Testis (tissue), 2 donors: ENCODE data around the gene TENT4B.

Source experiments
- CTCF ChIP-seq, 3 experiments: fragments of 450-650 bp in 2 of 3; fragments of 200-600 bp in 1 of 3; sonication (generic) in 1 of 3; IDR thresholded peaks; one replicate each; pipeline ENCODE4 v1.5.1; 2016 to 2019; ENCODE audit warnings: antibody characterized with exemption in 3 of 3, mild to moderate bottlenecking in 2 of 3, moderate library complexity in 1 of 3
- POLR2A ChIP-seq: fragments of 450-650 bp; IDR thresholded peaks from one replicate; pipeline ENCODE4 v1.6.1; 2017; ENCODE audit warnings: antibody characterized with exemption, mild to moderate bottlenecking, moderate library complexity

DNA sequence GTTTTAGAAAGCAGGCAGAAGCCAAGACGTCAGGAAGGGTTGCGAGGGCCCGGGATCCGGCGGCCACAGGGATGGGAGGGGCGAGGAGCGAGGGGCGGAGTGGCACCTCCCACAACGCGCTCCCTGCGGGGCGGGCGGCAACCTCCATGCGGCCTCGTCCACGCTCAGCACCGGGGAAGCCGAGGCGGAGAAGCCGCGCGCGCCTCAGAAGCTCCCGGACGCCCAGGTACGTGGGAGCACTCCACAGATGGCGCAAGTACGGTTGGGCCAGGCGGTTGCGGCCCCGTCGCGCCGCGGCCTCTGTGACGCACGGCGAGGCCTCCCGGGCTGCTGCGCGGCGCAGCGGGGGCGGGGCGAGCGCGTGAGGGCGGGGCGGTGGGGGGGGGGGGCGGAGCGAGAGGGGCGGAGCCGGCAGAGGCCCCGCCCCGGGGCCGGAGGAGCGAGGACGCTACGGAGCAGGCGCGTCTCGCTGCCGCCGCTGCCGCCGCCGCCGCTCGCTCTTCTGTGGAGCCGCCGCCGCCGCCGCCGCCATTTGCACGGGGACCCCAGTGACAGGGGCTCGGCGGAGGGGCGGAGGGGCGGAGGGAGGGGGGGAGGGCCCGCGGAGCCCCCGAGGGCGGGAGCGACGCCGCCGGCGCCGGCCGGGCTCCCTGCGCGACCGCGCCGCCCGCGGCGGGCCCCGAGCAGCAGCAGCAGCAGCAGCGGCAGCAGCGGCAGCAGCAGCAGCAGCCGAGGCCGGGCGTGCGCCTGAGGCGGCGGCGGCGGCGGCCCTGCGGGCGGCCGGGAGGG, at the start of gene TENT4B:
- no peak for TF ChIP-seq CTCF (IDR thresholded peaks at IDR 0.05)
- TF ChIP-seq POLR2A = peak; percentile 22
